AG09309 (cell line): ENCODE data around the gene SPOCD1.

ENCODE experiments used
- DNase-seq: peaks from one replicate; pipeline ENCODE4 v3.0.0-alpha.2; 2010; ENCODE audit warnings: low read depth
- H3K4me3 ChIP-seq: 2 replicates; pipeline ENCODE4 v1.5.1; 2011; ENCODE audit warnings: mild to moderate bottlenecking, low read depth, low read length, moderate library complexity; ENCODE audit not compliant: control insufficient read depth
- CTCF ChIP-seq: IDR thresholded peaks from 2 replicates; pipeline ENCODE4 v1.5.1; 2011; ENCODE audit warnings: mild to moderate bottlenecking, low read depth, low read length, inconsistent platforms; ENCODE audit not compliant: insufficient read depth, control insufficient read depth; ENCODE audit errors: missing control alignments

SPOCD1 gene

GRCh38 chr1:31802190-31803150 is 13.4 kb downstream of the SPOCD1 start:
- no peak for DNase-seq
- peak overlapping the region; percentile 20 for H3K4me3 ChIP-seq
- no peak for TF ChIP-seq CTCF

- no peak for DNase-seq
- no peak overlapping the region for H3K4me3 ChIP-seq
- no peak for TF ChIP-seq CTCF
Observed at GRCh38 chr1:31801458-31801857, 14.4 kb downstream of the SPOCD1 start.

DNA sequence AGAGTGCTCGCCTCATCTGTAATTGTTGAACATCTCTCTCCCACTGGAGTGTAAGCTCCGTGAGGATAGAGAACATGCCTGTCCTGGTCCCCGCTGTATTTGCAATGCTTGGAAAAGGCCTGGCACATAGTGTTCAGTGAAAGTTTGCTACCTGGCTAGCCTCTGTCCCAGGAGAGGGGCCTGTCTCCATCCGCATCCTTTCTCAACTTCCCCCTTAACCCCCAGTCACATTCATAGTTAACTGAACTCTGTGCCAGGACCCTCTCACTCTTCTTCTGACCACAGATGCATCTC is 15.2 kb downstream of the SPOCD1 start:
- no peak for DNase-seq
- TF ChIP-seq CTCF, result no peak
- no peak overlapping the region for H3K4me3 ChIP-seq

DNA sequence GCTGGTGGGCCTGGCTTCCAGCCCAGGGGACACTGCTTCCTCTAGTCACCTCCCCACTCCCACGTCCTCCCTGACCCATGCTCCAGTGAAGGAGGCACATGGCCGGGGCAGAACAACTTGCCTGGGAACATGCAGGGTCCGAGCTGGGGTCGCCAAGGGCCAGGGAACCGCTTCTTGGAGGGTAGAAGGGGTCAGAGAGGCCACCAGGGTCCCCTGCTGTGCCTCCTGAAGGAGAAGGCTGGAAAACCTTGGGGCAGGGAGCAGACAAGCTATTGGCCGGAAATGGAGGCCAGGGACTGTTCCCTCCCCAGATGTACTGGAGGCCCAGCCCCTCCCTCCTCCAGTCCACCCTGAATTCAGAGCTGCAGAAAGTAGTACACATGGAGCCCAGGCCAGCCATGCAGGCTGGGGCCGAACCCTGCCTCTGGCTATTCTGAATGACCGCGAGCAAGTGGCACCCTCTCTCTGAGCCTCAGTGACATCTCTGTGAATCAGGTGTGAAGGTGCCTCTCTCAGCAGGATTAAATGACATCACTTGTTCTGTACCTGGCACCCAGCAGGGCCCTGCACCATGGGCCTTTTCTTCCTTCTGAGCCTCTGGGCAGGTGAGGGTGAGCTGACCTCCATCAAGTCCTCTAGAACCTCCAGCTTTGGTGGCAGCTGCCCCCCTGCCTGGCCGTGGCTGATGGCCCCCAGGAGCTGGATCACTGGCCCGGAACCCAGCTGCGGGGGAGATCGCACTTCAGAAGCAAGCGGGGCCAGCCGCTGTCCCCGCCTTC is 15.7 kb downstream of the SPOCD1 start:
- TF ChIP-seq CTCF, result no peak
- no peak for DNase-seq

DNA sequence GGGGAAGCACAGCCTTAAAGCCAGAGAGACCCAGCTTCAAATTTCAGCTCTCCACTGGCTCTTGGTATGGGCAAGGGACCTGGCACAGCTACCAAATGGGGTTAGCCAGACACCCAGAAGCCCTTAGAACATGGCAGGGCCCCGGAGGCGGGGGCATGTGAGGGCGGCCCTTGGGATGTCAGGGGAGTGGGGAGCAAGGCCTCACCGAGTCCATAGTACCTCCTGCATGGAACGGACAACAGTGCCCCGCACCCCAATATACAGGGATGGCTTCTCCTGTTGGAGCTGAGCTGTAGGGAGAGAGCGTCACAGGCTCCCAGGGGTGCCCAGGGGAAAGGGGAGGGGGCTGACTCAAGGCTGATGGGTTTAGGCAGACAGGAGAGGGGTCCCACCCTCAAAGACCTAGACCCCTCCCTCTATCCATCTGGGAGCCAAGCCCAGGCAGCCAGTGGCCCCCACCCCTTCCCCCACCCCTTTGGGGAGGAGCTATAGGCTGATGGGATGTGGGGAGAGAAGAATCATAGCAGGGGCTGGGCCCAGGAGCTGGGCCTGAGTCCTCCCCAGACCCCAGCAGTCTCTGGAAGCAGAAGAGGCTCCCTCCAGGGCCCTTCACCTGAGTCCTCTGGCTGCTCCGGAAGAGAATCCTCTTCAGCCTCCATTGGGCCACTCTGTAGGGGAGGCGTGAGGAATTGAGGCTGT is 16.5 kb downstream of the SPOCD1 start:
- no peak for DNase-seq
- TF ChIP-seq CTCF, result no peak

More for the DNA sequence above, 15.7 kb downstream of the SPOCD1 start:
- no peak overlapping the region for H3K4me3 ChIP-seq

GRCh38 chr1:31798433-31799195 is 17.2 kb downstream of the SPOCD1 start:
- H3K4me3 ChIP-seq, result peak overlapping the region; percentile 61
- TF ChIP-seq CTCF, result no peak
- peak; percentile 71 for DNase-seq

More for the DNA sequence above, 16.5 kb downstream of the SPOCD1 start:
- no peak overlapping the region for H3K4me3 ChIP-seq
